B cell (primary cell): Measurements from ENCODE around the gene SKIDA1. TPM values are rescaled to one million over a fixed set of nuclear protein-coding genes. Genes with fewer than 3 reads are reported as not detected.

Experiments used
- ATAC-seq: fragments of 200-7000 bp; cut with Tn5 transposase; one replicate; pipeline ENCODE4 v1.10.0; 2021; ENCODE audit warnings: low read depth, mild to moderate bottlenecking, moderate number of reproducible peaks, moderate library complexity
- CTCF ChIA-PET: fragments of 350-600 bp; sonication (Branson Sonifier 250); formaldehyde crosslinking; loops from one replicate; lab custom pipeline; 2021; ENCODE audit warnings: antibody characterized with exemption, inconsistent platforms; lab: Charles Lee
- POLR2A ChIA-PET: fragments of 350-600 bp; sonication (Branson Sonifier 250); formaldehyde crosslinking; loops from one replicate; lab custom pipeline; 2021; ENCODE audit warnings: antibody characterized with exemption; lab: Charles Lee
- DNase-seq: peaks from one replicate; pipeline ENCODE4 v3.0.0; 2013
- H2AFZ ChIP-seq: 2 replicates; pipeline ENCODE4 v1.6.1; 2012; ENCODE audit warnings: mild to moderate bottlenecking, low read depth, low read length; ENCODE audit not compliant: insufficient read depth, poor library complexity, severe bottlenecking
- H3K27ac ChIP-seq, 2 donors: 1 replicate in 1 of 2; 2 replicates in 1 of 2; pipeline ENCODE4 v1.5.1; 2012 to 2013; ENCODE audit warnings: low read length in 2 of 2, mild to moderate bottlenecking in 2 of 2, moderate library complexity in 1 of 2
- H3K27me3 ChIP-seq, 4 experiments: fragments of 200-600 bp in 1 of 4; sonication (generic) in 1 of 4; replicated peaks in 1 of 4; 1 replicate in 2 of 4; 2 replicates in 2 of 4; pipeline versions ENCODE4 v1.6.1 to v1.7.0; 2013 to 2016; ENCODE audit warnings: low read length in 3 of 4, mild to moderate bottlenecking in 2 of 4, mixed read lengths in 1 of 4, moderate library complexity in 1 of 4; ENCODE audit not compliant: insufficient read depth in 4 of 4, control insufficient read depth in 3 of 4; ENCODE audit errors: control extremely low read depth in 1 of 4
- H3K36me3 ChIP-seq, 2 experiments: replicated peaks in 1 of 2; 1 replicate in 1 of 2; 2 replicates in 1 of 2; pipeline versions ENCODE4 v1.6.1 to v1.7.1; 2013; ENCODE audit warnings: low read length in 1 of 2; ENCODE audit not compliant: insufficient read depth in 2 of 2, control insufficient read depth in 1 of 2; ENCODE audit errors: control extremely low read depth in 1 of 2, extremely low read depth in 1 of 2
- H3K4me1 ChIP-seq, 2 donors: fragments of 200-600 bp in 1 of 2; sonication (generic) in 1 of 2; 1 replicate in 1 of 2; 2 replicates in 1 of 2; pipeline versions ENCODE4 v1.5.1 to v1.6.1; 2013 to 2017; ENCODE audit warnings: low read length in 2 of 2; ENCODE audit not compliant: control insufficient read depth in 2 of 2, insufficient read depth in 2 of 2
- H3K4me2 ChIP-seq: replicated peaks from 2 replicates; pipeline ENCODE3; 2012; ENCODE audit warnings: mild to moderate bottlenecking, low read depth, low read length; ENCODE audit not compliant: poor library complexity, severe bottlenecking
- H3K4me3 ChIP-seq, 5 experiments: fragments of 200-600 bp in 1 of 5; sonication (generic) in 1 of 5; 1 replicate in 3 of 5; 2 replicates in 2 of 5; pipeline versions ENCODE4 v1.5.1 to v1.7.0; 2011 to 2016; ENCODE audit warnings: low read length in 4 of 5, mild to moderate bottlenecking in 4 of 5, low read depth in 2 of 5, control low read depth in 1 of 5, moderate library complexity in 1 of 5; ENCODE audit not compliant: insufficient read depth in 1 of 5; ENCODE audit errors: control extremely low read depth in 1 of 5, extremely low read depth in 1 of 5
- H3K79me2 ChIP-seq: fragments of 200-600 bp; sonication (generic); one replicate; pipeline ENCODE4 v1.6.0; 2016; ENCODE audit warnings: low read length; ENCODE audit not compliant: control insufficient read depth, insufficient read depth
- H3K9ac ChIP-seq: fragments of 200-600 bp; sonication (generic); 2 replicates; pipeline ENCODE4 v1.6.1; 2017; ENCODE audit warnings: mild to moderate bottlenecking, low read length, moderate library complexity
- H3K9me3 ChIP-seq, 3 donors: one replicate each; pipeline versions ENCODE4 v1.6.1 to v1.7.1; 2013; ENCODE audit warnings: low read length in 2 of 3; ENCODE audit not compliant: control insufficient read depth in 2 of 3, insufficient read depth in 1 of 3; ENCODE audit errors: control extremely low read depth in 1 of 3
- H4K20me1 ChIP-seq: 2 replicates; pipeline ENCODE4 v1.6.0; 2012; ENCODE audit warnings: mild to moderate bottlenecking, low read length; ENCODE audit not compliant: insufficient read depth, control insufficient read depth, poor library complexity, severe bottlenecking
- H3K27ac Mint-ChIP-seq: one replicate; pipeline ENCODE4 v1.8.0; 2021; ENCODE audit warnings: mixed read lengths
- H3K27me3 Mint-ChIP-seq: one replicate; pipeline ENCODE4 v1.8.0; 2021; ENCODE audit warnings: mixed read lengths
- H3K4me1 Mint-ChIP-seq: one replicate; pipeline ENCODE4 v1.8.0; 2021; ENCODE audit warnings: mixed read lengths
- H3K4me3 Mint-ChIP-seq: one replicate; pipeline ENCODE4 v1.8.0; 2021; ENCODE audit warnings: mixed read lengths
- H3K9me3 Mint-ChIP-seq: one replicate; pipeline ENCODE4 v1.8.0; 2022; ENCODE audit warnings: mixed read lengths; ENCODE audit not compliant: insufficient read depth
- EZH2 ChIP-seq: IDR thresholded peaks from 2 replicates; pipeline ENCODE4 v1.6.1; 2012; ENCODE audit warnings: borderline replicate concordance, low read depth, mild to moderate bottlenecking, moderate library complexity, low read length; ENCODE audit not compliant: insufficient read depth, poor library complexity, severe bottlenecking
- WGBS: methylation state at CpG from one replicate; pipeline ENCODE4 v1.1.5; 2013; ENCODE audit warnings: missing lambda C conversion rate; ENCODE audit not compliant: insufficient coverage; 5-methylcytosine and 5-hydroxymethylcytosine counted together
- intact Hi-C: fragments of 100-400 bp; cut with micrococcal nuclease; formaldehyde crosslinking; loops from one replicate; pipeline ENCODE4 v1.10.0; 2022
- polyA plus RNA-seq: library from polyadenylated mRNA; depleted of rRNA; stranded (reverse); fragments of >200 nt; gene quantifications from 2 replicates; pipeline ENCODE4 v1.2.3, GENCODE V29; 2012
- total RNA-seq, 2 donors: library from RNA; stranded (reverse); fragments of 120-200 nt in 1 of 2; gene quantifications; 1 replicate in 1 of 2; 2 replicates in 1 of 2; pipeline versions ENCODE4 v1.2.3 to v1.2.4, GENCODE V29; 2013 to 2022
- TF ChIP-seq, protein P1 (sequence below): fragments of 200-600 bp; IDR thresholded peaks from one replicate; pipeline ENCODE4 v1.8.0; 2022; ENCODE audit warnings: antibody characterized with exemption, mild to moderate bottlenecking

SKIDA1 gene
- total and polyA plus RNA-seq, 2 donors (not counting 1 experiment from before 2014, with no cell fraction given), result 0.06 to 0.10 TPM

DNA sequence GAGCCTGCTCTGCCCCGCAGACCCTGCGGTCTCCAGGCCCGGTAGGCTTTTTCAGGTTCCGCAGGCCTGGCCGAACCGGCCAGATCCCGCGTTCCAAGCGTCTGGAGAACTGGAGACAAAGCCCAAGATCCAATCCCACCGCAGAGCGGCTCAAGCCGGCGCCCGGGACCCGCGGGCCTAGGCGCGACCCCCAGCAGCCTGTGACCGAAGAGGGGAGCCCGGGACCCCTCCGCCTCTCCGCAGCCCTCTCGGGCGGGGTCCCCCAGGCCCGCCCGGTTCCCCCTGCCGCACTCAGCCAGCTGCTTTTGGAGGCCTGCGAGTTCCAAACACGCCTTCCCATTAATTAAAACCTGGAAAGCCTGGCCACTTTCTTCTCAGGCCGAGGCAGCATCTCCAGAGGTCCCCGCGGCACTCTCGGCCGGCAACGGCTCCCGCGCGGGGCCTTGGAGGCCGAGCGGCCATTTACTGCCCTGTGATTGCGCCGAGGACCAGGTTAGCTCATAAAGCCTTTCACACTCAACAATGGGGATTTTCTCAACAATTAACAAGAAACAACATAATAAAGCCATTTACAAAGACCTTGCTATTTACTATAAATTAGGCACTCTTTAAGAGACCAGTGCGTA, 16.7 kb downstream of the SKIDA1 start:
- no peaks in the 10 kb centered on the region for H3K36me3 ChIP-seq
- H3K4me3 Mint-ChIP-seq, result no peak overlapping the region
- H3K4me3 ChIP-seq, result no peak overlapping the region
- peaks cover 59% of the 10 kb centered on the region for H3K27me3 Mint-ChIP-seq
- peaks cover 0 to 15% (median 0%) of the 10 kb centered on the region in 3 donors for H3K9me3 ChIP-seq
- no peak for ATAC-seq
- H3K27ac ChIP-seq, result no peak overlapping the region
- intact Hi-C loops, result no loop called here
- peaks cover 8% of the 10 kb centered on the region in 2 donors for H3K4me1 ChIP-seq
- no peak for DNase-seq
- no peaks in the 10 kb centered on the region for H4K20me1 ChIP-seq
- CTCF ChIA-PET, result no interaction called here
- H3K4me1 Mint-ChIP-seq, result no peaks in the 10 kb centered on the region
- POLR2A ChIA-PET, result no interaction called here
- H2AFZ ChIP-seq, result no peak overlapping the region
- WGBS, result 97% methylated on average over 42 of the region's 43 CpGs
- H3K27me3 ChIP-seq, result peaks cover 0 to 60% (median 35%) of the 10 kb centered on the region in 4 experiments
- no peak overlapping the region for H3K9ac ChIP-seq
- no peaks in the 10 kb centered on the region for H3K79me2 ChIP-seq
- H3K27ac Mint-ChIP-seq, result no peak overlapping the region
- H3K9me3 Mint-ChIP-seq, result no peaks in the 10 kb centered on the region
- TF ChIP-seq, protein P1, sequence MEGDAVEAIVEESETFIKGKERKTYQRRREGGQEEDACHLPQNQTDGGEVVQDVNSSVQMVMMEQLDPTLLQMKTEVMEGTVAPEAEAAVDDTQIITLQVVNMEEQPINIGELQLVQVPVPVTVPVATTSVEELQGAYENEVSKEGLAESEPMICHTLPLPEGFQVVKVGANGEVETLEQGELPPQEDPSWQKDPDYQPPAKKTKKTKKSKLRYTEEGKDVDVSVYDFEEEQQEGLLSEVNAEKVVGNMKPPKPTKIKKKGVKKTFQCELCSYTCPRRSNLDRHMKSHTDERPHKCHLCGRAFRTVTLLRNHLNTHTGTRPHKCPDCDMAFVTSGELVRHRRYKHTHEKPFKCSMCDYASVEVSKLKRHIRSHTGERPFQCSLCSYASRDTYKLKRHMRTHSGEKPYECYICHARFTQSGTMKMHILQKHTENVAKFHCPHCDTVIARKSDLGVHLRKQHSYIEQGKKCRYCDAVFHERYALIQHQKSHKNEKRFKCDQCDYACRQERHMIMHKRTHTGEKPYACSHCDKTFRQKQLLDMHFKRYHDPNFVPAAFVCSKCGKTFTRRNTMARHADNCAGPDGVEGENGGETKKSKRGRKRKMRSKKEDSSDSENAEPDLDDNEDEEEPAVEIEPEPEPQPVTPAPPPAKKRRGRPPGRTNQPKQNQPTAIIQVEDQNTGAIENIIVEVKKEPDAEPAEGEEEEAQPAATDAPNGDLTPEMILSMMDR, result no peak
- H3K4me2 ChIP-seq, result no peak overlapping the region

DNA sequence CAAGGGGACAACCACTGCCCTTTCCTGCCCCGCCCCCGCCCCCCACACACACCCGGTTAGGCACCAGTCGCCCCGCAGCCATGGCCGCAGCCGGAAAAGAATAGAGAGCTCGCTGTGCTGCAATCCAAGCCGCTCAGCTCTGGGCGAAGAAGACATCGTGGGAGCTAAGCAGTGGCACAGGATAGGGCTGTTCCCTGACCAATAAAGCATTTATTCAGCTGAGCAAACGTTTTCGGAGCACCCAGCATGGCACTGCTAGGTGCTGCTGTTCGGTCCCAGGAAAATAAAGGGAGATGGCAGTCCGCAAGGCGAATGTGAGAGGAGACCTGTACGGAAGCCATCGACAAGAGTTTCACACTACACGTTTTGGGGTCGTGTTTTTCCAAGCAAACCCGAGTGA, 18.3 kb downstream of the SKIDA1 start:
- Histone ChIP-seq H3K79me2 (no peaks in the 10 kb centered on the region), H3K36me3 (no peaks in the 10 kb centered on the region), H3K27ac (no peak overlapping the region), H3K4me2 (no peak overlapping the region), H2AFZ (no peak overlapping the region), H3K27me3 (peaks cover 0 to 52% (median 19%) of the 10 kb centered on the region in 4 experiments), H4K20me1 (no peaks in the 10 kb centered on the region), H3K4me1 (peaks cover 8% of the 10 kb centered on the region in 2 donors), H3K4me3 (no peak overlapping the region), H3K9me3 (peaks cover 0 to 15% (median 0%) of the 10 kb centered on the region in 3 donors), H3K9ac (no peak overlapping the region)
- CTCF ChIA-PET, result interaction anchor here (1.1 kb wide), 1 partner anchor 11 kb away, joined by 3 read pairs; no protein-coding TSS in a partner anchor
- H3K9me3 Mint-ChIP-seq, result no peaks in the 10 kb centered on the region
- ATAC-seq (no peak), DNase-seq (no peak)
- no peaks in the 10 kb centered on the region for H3K4me1 Mint-ChIP-seq
- TF ChIP-seq, protein P1, result no peak
- TF ChIP-seq EZH2, result no peak
- WGBS, result 93% methylated on average over 21 of the region's 21 CpGs
- H3K4me3 Mint-ChIP-seq, result no peak overlapping the region
- intact Hi-C loops, result no loop called here
- H3K27ac Mint-ChIP-seq, result no peak overlapping the region
- peaks cover 51% of the 10 kb centered on the region for H3K27me3 Mint-ChIP-seq
- POLR2A ChIA-PET, result no interaction called here
